NK-92 (cell line): ENCODE data around the gene PCNX2.
"Not testable (repeated sequence)": the region's sequence is repeated elsewhere in the genome, so short reads cannot be mapped to it uniquely, and the experiment has no call there.

Experiments
- DNase-seq: peaks from one replicate; lab custom pipeline; 2025; ENCODE audit not compliant: unreplicated experiment; lab: John Stamatoyannopoulos, UW

The PCNX2 gene

DNA sequence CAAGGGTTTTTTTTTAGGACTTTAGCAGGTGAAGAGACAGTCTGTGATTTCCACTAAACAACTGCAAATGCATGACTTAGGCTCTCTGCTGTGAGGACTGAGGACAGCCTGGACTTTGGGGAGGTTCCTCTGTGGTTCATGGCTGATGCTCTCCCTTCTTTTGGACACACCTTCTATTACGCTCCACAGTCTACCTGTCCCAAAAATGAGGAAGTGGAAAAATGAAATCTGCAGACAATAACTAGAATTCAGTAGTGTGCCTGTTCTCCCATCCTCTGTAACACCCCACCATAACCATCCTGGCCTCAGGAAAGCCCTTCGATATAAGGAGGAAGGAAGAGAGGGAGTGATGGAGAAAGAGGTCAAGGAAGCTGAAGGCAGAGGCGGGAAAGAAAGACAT lies 276.4 kb downstream of the PCNX2 start:
- no peak for DNase-seq

GRCh38 chr1:233016798-233017197 lies 278.7 kb downstream of the PCNX2 start:
- no peak for DNase-seq

DNA sequence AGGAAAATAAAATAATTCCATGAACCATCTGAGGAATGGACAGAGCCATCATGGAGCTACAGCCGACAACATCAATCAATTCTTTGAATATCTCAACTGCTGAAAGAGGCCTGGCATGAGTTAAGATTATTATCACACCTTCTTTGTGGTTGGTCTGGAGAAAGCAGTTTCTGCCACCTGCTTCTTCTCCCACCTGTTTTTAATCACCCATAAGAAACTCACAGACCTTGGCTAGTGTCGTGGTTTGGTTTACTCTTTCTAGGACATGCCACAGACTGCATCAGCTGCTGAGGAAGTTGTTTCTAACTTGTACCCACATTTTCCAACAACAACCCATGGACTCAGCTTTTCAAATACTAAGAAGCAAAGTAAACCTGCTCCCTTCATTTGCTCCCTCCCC lies 279.6 kb downstream of the PCNX2 start:
- no peak for DNase-seq

- DNase-seq, result no peak
These were observed 283.5 kb downstream of the PCNX2 start for GRCh38 chr1:233012021-233012420.

- no peak for DNase-seq
These were observed 285.4 kb downstream of the PCNX2 start for GRCh38 chr1:233010146-233010545.

- no peak for DNase-seq
These were observed 289.0 kb downstream of the PCNX2 start for GRCh38 chr1:233006541-233006973.

DNA sequence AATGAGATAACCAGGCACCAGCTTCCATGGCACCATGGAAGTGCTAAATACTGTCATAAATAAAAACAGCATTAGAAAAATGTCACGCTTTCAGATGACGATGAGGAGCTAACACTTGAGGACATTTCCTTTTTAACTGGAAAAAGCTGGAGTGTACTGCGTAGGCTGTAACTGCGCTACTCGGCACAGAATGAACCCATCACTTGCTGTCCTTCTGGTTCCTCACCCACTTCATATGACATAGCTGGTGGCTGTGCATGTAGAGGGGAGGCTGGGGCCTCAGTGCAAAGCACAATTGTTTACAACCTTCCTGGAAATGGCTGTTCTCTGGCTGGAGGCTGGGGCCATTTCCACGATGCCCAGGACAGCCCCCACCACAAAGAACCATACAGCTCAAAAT lies 289.4 kb downstream of the PCNX2 start:
- DNase-seq, result no peak

DNA sequence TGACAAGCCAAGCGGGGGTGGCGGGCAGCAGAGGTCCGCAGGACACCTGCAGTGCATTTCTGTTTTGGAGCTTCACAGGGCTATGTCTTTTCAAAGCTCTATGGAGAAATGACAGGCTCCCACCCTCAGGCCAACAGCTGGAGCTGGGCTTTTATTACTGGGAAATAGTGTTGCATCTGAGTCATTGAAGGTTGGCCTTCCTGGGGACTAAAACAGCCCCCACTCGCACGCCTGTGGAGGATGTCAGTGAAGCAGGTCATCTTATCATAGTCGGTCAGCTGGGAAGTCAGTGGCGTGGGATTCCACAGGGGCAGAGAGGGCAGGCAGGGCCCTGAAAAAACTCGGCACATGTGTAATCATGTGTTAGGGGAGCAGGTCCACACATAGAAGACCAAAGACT lies 289.8 kb downstream of the PCNX2 start:
- DNase-seq, result no peak

DNA sequence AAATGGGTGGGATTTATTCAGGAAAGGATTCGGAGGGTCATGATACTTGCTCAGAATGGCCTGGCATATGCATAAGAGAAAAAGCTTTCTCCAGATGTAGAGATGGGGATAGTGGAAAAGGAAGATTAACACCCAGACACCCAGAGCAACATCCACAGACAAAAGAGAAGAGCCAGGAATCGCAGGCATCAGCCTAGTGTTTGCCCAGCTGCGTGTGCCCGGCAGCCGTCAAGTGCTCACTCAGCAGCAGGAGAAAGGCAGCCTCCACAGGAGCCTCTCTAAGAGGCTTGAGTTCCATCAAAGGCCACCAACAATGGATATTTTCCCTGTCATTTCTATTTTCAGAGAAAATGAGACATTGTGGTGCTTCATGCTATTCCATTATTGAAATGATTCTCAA lies 290.4 kb downstream of the PCNX2 start:
- no peak for DNase-seq

GRCh38 chr1:233004451-233004850 lies 291.1 kb downstream of the PCNX2 start:
- no peak for DNase-seq

DNA sequence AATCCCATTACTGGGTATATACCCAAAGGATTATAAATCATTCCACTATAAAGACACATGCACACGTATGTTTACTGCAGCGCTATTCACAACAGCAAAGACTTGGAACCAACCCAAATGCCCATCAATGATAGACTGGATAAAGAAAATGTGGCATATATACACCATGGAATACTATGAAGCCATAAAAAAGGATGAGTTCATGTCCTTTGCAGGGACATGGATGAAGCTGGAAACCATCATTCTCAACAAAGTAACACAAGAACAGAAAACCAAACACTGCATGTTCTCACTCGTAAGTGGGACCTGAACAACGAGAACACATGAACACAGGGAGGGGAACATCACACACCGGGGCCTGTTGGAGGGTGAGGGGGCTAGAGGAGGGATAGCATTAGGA lies 291.9 kb downstream of the PCNX2 start:
- DNase-seq, result not testable (repeated sequence)

- no peak for DNase-seq
These were observed 295.4 kb downstream of the PCNX2 start for GRCh38 chr1:232999956-233000625.

- DNase-seq, result no peak
These were observed 296.9 kb downstream of the PCNX2 start for GRCh38 chr1:232998646-232999045.

GRCh38 chr1:232998138-232998537 lies 297.4 kb downstream of the PCNX2 start:
- no peak for DNase-seq

- DNase-seq, result no peak
These were observed 299.4 kb downstream of the PCNX2 start for GRCh38 chr1:232996143-232996542.

- no peak for DNase-seq
These were observed 300.3 kb downstream of the PCNX2 start for GRCh38 chr1:232995189-232995588.

DNA sequence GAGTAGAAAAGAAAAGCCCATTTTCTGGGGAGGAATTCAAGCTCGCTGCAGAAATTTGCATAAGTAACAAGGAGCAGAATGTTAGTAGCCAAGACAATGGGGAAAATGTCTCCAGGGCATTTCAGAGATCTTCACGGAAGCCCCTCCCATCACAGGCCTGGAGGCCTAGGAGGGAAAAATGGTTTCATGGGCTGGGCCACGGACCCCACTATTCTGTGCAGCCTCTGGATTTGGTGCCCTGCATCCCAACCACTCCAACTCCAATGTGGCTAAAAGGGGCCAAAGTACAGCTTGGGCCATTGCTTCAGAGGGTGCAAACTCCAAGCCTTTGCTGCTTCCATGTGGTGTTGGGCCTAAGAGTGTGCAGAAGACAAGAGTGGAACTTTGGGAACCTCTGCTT lies 302.0 kb downstream of the PCNX2 start:
- no peak for DNase-seq

DNA sequence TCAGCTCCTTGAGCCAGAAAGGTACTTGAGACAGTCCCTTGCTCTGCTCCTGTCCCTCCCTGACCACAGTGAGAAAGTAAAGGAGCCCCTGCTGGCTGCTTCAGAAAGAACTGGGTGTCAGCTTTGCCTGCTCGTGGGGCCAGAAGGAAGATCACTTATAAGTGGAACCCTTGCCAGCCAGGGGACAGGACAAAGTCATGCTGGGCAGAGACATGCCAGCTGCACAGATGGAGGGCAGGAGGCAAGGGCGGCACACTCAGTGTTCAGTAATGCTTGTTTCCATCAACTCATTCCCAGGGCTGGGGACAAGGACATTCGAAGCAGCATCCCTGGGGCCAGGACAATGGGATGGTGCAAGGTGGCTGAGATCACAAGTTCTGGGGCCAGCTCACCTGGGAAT lies 303.3 kb downstream of the PCNX2 start:
- no peak for DNase-seq

GRCh38 chr1:232991238-232991637 lies 304.3 kb downstream of the PCNX2 start:
- no peak for DNase-seq

GRCh38 chr1:232990176-232991128 lies 305.1 kb downstream of the PCNX2 start:
- DNase-seq, result no peak

DNA sequence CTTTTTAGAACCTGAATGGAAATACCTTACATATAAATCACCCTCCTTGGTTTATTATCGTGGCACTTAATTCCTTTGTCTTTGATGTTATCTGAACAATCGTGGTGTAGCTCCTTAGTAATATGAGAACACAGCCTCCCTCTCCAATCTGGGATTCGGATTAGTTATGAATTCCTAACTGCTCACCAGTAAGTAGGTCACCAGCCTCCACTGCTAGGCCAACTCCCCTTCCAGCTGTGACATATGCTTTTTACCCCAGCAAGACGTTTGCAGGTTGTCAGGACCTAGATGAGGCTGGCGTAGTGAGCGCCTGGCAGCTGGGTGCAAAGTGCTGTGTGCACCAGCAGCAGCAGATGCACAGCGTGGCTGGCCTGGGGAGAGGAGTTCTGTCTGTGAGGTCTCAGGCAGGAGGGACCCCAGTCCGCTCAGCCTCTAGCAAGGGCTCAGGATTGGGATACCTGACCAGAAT lies 306.9 kb downstream of the PCNX2 start:
- no peak for DNase-seq

DNA sequence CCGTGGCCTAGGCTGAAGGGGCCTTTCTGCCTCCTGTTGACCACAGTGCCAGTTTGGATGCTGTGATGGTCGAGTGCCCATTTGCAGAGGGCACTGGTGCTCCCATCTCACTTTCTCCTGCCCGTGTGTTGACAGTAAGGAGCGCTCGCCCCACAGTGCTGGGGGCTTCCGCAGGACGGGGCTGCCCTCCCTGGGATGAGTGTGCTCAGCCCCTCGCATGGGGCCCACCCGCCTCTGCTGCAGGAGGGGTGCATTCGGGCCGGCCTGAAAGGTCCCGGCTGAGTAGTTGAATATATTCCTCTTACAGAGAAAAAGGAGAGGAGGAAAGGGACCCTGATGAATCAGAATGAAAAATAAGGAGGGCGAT lies 307.8 kb downstream of the PCNX2 start:
- DNase-seq, result no peak
